Activated CD4-positive, alpha-beta T cell treated with anti-CD3 and anti-CD28 coated beads, Interleukin-2, amount 10 ng/mL, durations not matched to agents 7 days and 5 days (primary cell): Measurements from ENCODE around the gene SEPHS1. TPM values are rescaled to one million over a fixed set of nuclear protein-coding genes. Genes with fewer than 3 reads are reported as not detected.
"Not testable (repeated sequence)": the region's sequence is repeated elsewhere in the genome, so short reads cannot be mapped to it uniquely, and the experiment has no call there.

Experiments
- CTCF ChIA-PET: fragments of 350-600 bp; sonication (Branson Sonifier 250); formaldehyde crosslinking; loops from one replicate; lab custom pipeline; 2021; ENCODE audit warnings: antibody characterized with exemption; lab: Charles Lee
- POLR2A ChIA-PET: fragments of 350-600 bp; sonication (Branson Sonifier 250); formaldehyde crosslinking; loops from one replicate; lab custom pipeline; 2021; ENCODE audit warnings: antibody characterized with exemption; lab: Charles Lee
- DNase-seq: peaks from one replicate; pipeline ENCODE4 v3.0.0-alpha.2; 2020
- H3K27ac Mint-ChIP-seq: one replicate; pipeline ENCODE4 v1.8.0; 2021; ENCODE audit warnings: mild to moderate bottlenecking, moderate library complexity, mixed read lengths
- H3K27me3 Mint-ChIP-seq: one replicate; pipeline ENCODE4 v1.8.0; 2021; ENCODE audit warnings: mixed read lengths
- H3K36me3 Mint-ChIP-seq: one replicate; pipeline ENCODE4 v1.8.0; 2021; ENCODE audit warnings: low read depth, mixed read lengths
- H3K4me1 Mint-ChIP-seq: one replicate; pipeline ENCODE4 v1.8.0; 2021; ENCODE audit warnings: mixed read lengths
- H3K4me3 Mint-ChIP-seq: one replicate; pipeline ENCODE4 v1.8.0; 2021; ENCODE audit warnings: mild to moderate bottlenecking, moderate library complexity, mixed read lengths
- H3K9me3 Mint-ChIP-seq: one replicate; pipeline ENCODE4 v1.8.0; 2021; ENCODE audit warnings: mixed read lengths
- total RNA-seq, 2 experiments: library from RNA; stranded (reverse); gene quantifications; one replicate each; pipeline ENCODE4 v1.2.3, GENCODE V29; 2021

Gene SEPHS1
- total RNA-seq, 2 experiments from 2014 or later: 74.4 to 74.9 TPM

DNA sequence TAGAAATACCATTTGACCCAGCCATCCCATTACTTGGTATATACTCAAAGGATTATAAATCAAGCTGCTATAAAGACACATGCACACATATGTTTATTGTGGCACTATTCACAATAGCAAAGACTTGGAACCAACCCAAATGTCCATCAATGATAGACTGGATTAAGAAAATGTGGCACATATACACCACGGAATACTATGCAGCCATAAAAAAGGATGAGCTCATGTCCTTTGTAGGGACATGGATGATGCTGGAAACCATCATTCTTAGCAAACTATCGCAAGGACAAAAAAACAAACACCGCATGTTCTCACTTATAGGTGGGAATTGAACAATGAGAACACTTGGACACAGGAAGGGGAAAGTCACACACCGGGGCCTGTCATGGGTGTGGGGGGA is 31.0 kb upstream of the SEPHS1 start:
- H3K4me3 Mint-ChIP-seq, H3K27ac Mint-ChIP-seq, H3K9me3 Mint-ChIP-seq, DNase-seq, H3K36me3 Mint-ChIP-seq, POLR2A ChIA-PET, CTCF ChIA-PET: not testable (repeated sequence)
- H3K27me3 Mint-ChIP-seq: peaks cover 33% of the 10 kb centered on the region
- H3K4me1 Mint-ChIP-seq: peaks cover 11% of the 10 kb centered on the region

DNA sequence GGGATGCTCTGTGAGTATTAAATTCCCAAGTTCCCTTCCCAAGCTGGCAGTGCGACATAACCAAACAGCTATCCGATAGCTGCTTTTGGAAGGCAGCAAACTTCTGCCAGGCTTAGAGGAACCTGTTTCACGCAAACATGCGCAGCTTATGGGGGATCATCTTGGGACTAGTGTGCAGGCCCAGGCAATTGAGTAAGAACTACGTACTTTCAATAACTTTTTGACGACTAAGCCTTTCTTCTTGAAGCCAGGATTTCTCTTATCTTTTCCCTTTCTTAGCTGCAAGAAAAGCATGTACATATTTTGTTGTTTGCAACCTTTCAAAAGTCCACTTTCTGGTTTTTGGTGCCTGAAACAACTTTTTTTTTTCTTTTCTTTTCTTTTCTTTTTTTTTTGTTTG is 28.7 kb upstream of the SEPHS1 start:
- POLR2A ChIA-PET: no interaction called here
- no peak overlapping the region for H3K27ac Mint-ChIP-seq

DNA sequence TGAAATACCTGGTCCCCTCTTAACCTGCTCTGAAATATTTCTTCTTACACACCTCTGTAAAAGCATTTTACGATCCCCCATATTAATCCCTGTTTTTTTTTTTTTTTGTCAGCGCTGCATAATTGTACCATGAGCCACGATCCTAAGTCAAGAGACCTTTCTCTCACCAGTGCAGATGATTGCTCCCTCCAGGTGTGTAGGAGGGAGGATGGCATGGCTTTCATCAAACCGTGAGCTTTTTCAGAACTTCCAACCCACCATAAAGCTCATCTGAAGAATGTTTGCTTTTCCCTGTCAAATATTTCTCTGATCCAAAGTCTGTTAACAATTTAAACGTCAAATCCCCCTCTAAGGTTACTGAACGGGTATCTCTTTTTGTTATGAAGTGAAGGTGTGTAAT is 28.2 kb upstream of the SEPHS1 start:
- no peak for DNase-seq
- Mint-ChIP-seq H3K4me1 (peaks cover 3% of the 10 kb centered on the region), H3K27ac (no peak overlapping the region), H3K27me3 (peaks cover 16% of the 10 kb centered on the region), H3K9me3 (no peaks in the 10 kb centered on the region), H3K4me3 (no peak overlapping the region), H3K36me3 (no peaks in the 10 kb centered on the region)
- ChIA-PET POLR2A (no interaction called here), CTCF (interaction anchor here (0.6 to 1.3 kb wide), 3 partner anchors 23 to 508 kb away, joined by 3 to 4 read pairs (median 3); no protein-coding TSS in a partner anchor)

More for the DNA sequence above, 28.7 kb upstream of the SEPHS1 start:
- Mint-ChIP-seq H3K36me3 (no peaks in the 10 kb centered on the region), H3K4me3 (no peak overlapping the region), H3K27me3 (peaks cover 20% of the 10 kb centered on the region), H3K9me3 (no peaks in the 10 kb centered on the region), H3K4me1 (peaks cover 3% of the 10 kb centered on the region)
- CTCF ChIA-PET: interaction anchor here (1.0 to 1.3 kb wide), 2 partner anchors 24 to 454 kb away, joined by 3 read pairs; no protein-coding TSS in a partner anchor
- no peak for DNase-seq

DNA sequence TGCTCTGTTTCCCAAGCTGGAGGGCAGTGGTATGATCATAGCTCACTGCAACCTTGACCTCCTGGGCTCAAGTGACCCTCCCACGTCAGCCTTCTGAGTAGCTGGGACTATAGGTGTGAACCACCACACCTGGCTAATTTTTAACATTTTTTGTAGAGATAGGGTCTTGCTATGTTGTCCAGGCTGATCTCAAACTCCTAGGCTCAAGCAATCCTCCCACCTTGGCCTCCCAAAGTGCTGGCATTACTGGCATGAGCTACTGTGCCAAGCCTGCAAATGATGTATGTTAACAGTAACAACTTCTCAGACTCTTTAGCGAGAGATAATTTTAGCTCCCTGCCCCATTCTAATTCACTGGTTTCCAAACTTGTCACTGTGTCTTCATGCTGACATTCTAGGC is 27.7 kb upstream of the SEPHS1 start:
- Mint-ChIP-seq H3K27ac (no peak overlapping the region), H3K9me3 (no peaks in the 10 kb centered on the region), H3K4me1 (peaks cover 3% of the 10 kb centered on the region), H3K4me3 (no peak overlapping the region), H3K36me3 (no peaks in the 10 kb centered on the region), H3K27me3 (peaks cover 13% of the 10 kb centered on the region)
- ChIA-PET POLR2A (no interaction called here), CTCF (interaction anchor here (0.6 to 1.3 kb wide), 3 partner anchors 23 to 508 kb away, joined by 3 to 4 read pairs (median 3); no protein-coding TSS in a partner anchor)
- no peak for DNase-seq

DNA sequence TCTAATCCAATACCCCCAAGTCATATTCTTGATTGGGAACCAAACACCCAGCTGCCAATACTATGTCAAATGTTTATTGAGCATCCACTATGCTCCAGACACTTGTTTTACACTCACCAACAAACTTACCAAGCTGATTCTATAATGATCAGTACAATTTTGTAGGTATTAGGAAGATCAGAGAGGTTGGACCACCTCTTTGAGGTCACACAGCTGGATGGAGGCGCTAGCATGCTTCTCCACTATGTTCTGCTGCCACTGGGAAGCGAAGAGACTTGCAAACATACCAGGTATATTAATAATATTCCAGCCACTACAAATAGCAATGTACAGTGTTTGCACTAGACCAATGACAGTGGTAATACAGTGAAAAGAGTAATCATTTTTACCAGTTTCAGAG is 25.6 kb upstream of the SEPHS1 start:
- no peaks in the 10 kb centered on the region for H3K9me3 Mint-ChIP-seq
- peaks cover 3% of the 10 kb centered on the region for H3K4me1 Mint-ChIP-seq
- no peak for DNase-seq
- CTCF ChIA-PET: interaction anchor here (0.6 to 2.0 kb wide), 3 partner anchors 9 to 428 kb away, joined by 3 to 8 read pairs (median 6); no protein-coding TSS in a partner anchor
- H3K27ac Mint-ChIP-seq: no peak overlapping the region
- H3K27me3 Mint-ChIP-seq: peaks cover 8% of the 10 kb centered on the region
- H3K36me3 Mint-ChIP-seq: no peaks in the 10 kb centered on the region
- no peak overlapping the region for H3K4me3 Mint-ChIP-seq
- POLR2A ChIA-PET: no interaction called here

DNA sequence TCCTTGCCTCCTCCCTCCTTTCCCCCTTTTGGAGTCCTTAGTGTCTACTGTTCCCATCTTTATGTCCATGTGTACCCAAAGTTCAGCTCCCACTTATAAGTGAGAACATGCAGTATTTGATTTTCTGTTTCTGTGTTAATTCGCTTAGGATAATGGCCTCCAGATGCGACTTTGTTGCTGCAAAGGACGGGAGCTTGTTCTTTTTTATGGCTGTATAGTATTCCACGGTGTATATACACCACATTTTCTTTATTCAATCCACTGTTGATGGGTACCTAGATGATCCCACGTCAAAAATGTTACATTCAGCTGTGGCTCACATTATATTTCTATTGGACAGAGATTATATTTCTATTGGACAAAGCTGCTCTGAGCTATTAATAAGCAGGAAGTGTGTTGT is 24.4 kb upstream of the SEPHS1 start:
- CTCF ChIA-PET: interaction anchor here (0.9 to 2.0 kb wide), 4 partner anchors 10 to 68 kb away, joined by 4 to 8 read pairs (median 6); no protein-coding TSS in a partner anchor
- Mint-ChIP-seq H3K4me1 (peaks cover 3% of the 10 kb centered on the region), H3K9me3 (no peaks in the 10 kb centered on the region), H3K27me3 (peaks cover 6% of the 10 kb centered on the region), H3K27ac (no peak overlapping the region), H3K4me3 (no peak overlapping the region), H3K36me3 (no peaks in the 10 kb centered on the region)
- DNase-seq: no peak
- POLR2A ChIA-PET: no interaction called here

DNA sequence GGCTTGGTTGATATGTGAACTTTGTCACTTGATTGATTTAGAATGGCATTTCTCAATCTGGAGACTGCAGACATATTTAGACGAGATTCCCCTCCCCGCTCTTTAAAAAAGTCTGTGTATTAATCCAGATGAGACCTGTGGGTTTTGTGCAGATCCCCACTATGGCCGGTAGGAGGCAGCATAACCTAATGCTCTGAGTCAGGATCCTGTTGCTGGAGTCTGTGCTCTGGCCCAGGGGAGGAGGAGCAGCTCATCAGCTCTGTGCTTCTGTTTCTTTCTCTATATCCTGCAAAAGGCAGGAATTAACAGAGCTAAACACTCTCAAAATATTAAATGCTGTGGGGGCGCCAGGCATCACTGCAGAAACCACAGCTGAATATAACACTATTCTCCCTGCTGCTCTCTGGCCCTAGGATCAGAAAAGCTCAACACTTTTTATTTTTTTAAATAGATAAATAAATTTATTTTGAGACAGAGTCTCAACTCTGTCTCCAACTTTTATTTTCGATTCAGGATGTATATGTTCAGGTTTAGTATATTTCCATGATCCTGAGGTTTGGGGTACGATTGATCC is 23.9 kb upstream of the SEPHS1 start:
- CTCF ChIA-PET: interaction anchor here (0.9 to 2.0 kb wide), 4 partner anchors 11 to 68 kb away, joined by 4 to 8 read pairs (median 6); no protein-coding TSS in a partner anchor
- DNase-seq: peak; percentile 82
- H3K27ac Mint-ChIP-seq: no peak overlapping the region
- POLR2A ChIA-PET: no interaction called here
- no peaks in the 10 kb centered on the region for H3K36me3 Mint-ChIP-seq
- H3K4me1 Mint-ChIP-seq: peaks cover 3% of the 10 kb centered on the region
- peaks cover 6% of the 10 kb centered on the region for H3K27me3 Mint-ChIP-seq
- no peak overlapping the region for H3K4me3 Mint-ChIP-seq
- no peaks in the 10 kb centered on the region for H3K9me3 Mint-ChIP-seq

DNA sequence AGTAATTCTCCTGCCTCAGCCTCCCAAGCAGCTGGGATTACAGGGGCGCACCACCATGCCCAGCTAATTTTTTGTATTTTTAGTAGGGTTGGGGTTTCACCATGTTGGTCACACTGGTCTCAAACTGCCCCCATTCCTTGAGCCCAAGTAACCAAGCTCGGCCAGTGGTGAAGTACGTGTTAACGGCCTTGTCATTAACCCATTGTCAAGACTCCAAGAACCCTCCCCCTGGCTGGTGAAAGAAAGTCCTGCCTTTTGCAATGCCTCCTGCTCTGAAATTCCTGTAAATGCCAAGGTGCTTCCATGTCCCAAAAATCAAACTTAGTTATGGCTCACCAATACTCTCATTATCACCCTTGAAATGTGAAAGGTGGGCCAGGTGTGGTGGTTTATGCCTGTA is 18.8 kb upstream of the SEPHS1 start:
- Mint-ChIP-seq H3K9me3 (no peaks in the 10 kb centered on the region), H3K4me1 (peaks cover 2% of the 10 kb centered on the region), H3K27ac (no peak overlapping the region), H3K27me3 (peaks cover 2% of the 10 kb centered on the region), H3K4me3 (no peak overlapping the region), H3K36me3 (no peaks in the 10 kb centered on the region)
- ChIA-PET CTCF (no interaction called here), POLR2A (no interaction called here)
- DNase-seq: no peak

DNA sequence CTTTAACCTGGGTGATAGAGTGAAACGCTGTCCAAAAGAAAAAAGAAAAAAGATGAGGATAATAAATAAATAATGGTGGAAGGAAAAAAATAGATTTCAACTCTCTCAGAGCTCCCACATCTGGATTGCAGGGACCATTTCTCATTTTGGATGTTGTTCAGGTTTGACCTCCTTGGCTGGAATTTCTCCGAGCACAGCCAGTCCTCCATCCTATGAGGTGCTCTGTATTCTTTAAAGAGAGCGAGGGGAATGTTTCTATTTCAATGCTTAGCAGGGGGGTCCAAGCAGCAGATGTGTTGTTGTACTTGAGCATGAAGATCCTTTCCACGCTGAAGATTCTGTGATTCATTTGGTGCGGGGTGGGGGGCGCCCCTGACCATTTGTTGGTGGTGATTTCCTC is 17.7 kb upstream of the SEPHS1 start:
- no peaks in the 10 kb centered on the region for H3K9me3 Mint-ChIP-seq
- ChIA-PET CTCF (interaction anchor here (0.7 to 1.2 kb wide), 2 partner anchors 15 to 418 kb away, joined by 3 to 4 read pairs; no protein-coding TSS in a partner anchor), POLR2A (no interaction called here)
- no peak overlapping the region for H3K27ac Mint-ChIP-seq
- no peaks in the 10 kb centered on the region for H3K36me3 Mint-ChIP-seq
- H3K4me3 Mint-ChIP-seq: no peak overlapping the region
- no peaks in the 10 kb centered on the region for H3K4me1 Mint-ChIP-seq
- no peaks in the 10 kb centered on the region for H3K27me3 Mint-ChIP-seq
- DNase-seq: no peak

DNA sequence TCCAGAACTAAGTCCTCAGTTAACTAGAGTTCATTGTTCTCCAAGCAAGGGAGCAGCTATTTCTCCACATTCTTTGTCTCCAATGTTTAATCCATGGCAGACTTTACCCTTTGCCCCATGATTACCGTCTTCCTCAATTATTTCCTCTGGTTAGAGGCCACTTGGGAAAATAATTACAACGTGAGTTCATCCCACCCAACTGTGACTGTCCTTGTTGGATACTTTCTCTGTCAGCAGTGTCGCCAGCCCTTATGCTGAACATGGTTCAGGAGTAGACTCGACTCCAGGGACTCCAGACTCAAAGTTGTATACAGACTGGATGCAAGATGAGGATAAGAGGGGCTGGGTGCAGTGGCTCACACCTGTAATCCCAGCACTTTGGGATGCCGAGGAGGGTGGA is 17.1 kb upstream of the SEPHS1 start:
- ChIA-PET CTCF (interaction anchor here (1.2 kb wide), 1 partner anchor 15 kb away, joined by 3 read pairs; no protein-coding TSS in a partner anchor), POLR2A (no interaction called here)
- no peaks in the 10 kb centered on the region for H3K27me3 Mint-ChIP-seq
- no peak for DNase-seq
- no peaks in the 10 kb centered on the region for H3K9me3 Mint-ChIP-seq
- no peaks in the 10 kb centered on the region for H3K36me3 Mint-ChIP-seq
- H3K27ac Mint-ChIP-seq: no peak overlapping the region
- no peak overlapping the region for H3K4me3 Mint-ChIP-seq
- H3K4me1 Mint-ChIP-seq: no peaks in the 10 kb centered on the region

DNA sequence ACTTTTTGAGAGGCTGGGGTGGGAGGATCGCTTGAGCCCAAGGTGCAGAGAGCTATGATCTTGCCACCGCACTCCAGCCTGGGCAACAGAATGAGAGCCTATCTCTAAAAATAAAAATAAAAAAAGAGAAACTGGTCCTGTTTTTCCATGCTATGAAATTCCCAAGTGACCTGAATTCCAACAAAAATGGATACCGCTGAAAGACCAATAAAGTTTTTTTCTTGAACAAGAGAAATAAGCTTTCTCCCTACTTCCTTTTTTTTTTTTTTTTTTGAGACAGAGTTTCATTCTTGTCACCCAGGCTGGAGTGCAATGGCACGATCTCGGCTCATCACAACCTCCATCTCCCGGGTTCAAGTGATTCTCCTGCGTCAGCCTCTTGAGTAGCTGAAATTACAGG is 12.5 kb upstream of the SEPHS1 start:
- ChIA-PET CTCF (interaction anchor here (0.6 kb wide), 1 partner anchor 1909 kb away, joined by 3 read pairs; no protein-coding TSS in a partner anchor), POLR2A (no interaction called here)
- H3K9me3 Mint-ChIP-seq: no peaks in the 10 kb centered on the region

DNA sequence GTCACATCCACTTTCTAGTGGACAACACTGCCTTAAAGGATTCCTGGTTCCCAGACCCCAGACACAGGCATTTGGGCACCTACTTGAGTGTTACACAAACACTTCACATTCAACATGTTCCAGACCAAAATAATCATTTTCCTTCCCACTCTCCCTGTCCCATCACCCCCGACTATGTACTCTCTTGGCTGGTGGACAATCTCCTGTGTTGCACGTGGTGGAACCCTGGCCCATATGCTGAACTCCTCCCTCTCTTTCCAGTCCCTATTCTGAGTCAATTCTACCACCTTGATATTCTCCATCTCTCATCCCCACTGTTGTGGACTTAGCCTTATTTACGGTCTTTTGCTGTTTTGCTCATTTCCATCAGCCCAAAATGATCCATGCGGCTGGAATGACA is 8.3 kb upstream of the SEPHS1 start:
- H3K27me3 Mint-ChIP-seq: peaks cover 3% of the 10 kb centered on the region
- H3K4me3 Mint-ChIP-seq: no peak overlapping the region
- H3K9me3 Mint-ChIP-seq: no peaks in the 10 kb centered on the region
- ChIA-PET CTCF (no interaction called here), POLR2A (no interaction called here)
- H3K27ac Mint-ChIP-seq: no peak overlapping the region
- peaks cover 16% of the 10 kb centered on the region for H3K4me1 Mint-ChIP-seq
- H3K36me3 Mint-ChIP-seq: no peaks in the 10 kb centered on the region
- DNase-seq: no peak

More for the DNA sequence above, 12.5 kb upstream of the SEPHS1 start:
- Mint-ChIP-seq H3K36me3 (no peaks in the 10 kb centered on the region), H3K4me1 (no peaks in the 10 kb centered on the region), H3K4me3 (no peak overlapping the region), H3K27ac (no peak overlapping the region), H3K27me3 (peaks cover 3% of the 10 kb centered on the region)
- no peak for DNase-seq

DNA sequence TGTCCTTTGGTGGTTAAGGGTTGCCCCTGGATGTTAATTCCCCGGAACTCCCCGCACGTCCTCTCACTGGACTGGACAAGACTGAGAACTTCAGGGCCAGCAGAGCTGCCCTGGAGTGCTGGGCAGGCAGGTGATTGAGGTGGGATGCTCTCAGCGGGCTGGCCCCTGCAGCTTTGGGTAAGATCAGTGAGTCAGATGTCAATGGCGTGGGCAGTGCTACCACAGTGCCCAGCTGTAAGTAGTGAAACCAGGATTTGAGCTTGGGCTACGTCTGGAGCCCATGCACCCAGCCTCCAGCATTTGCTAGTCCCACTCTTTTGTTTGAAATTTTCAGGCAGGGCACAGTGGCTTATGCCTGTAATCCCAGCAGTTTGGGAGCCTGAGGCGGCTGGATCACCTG is 6.7 kb upstream of the SEPHS1 start:
- no peak for DNase-seq
- no peaks in the 10 kb centered on the region for H3K36me3 Mint-ChIP-seq
- H3K9me3 Mint-ChIP-seq: no peaks in the 10 kb centered on the region
- ChIA-PET POLR2A (no interaction called here), CTCF (no interaction called here)
- H3K27ac Mint-ChIP-seq: no peak overlapping the region
- peaks cover 3% of the 10 kb centered on the region for H3K27me3 Mint-ChIP-seq
- H3K4me1 Mint-ChIP-seq: peaks cover 32% of the 10 kb centered on the region
- H3K4me3 Mint-ChIP-seq: no peak overlapping the region
